Jurkat, Clone E6-1 (cell line): ENCODE results near the gene MTTP.

Source experiments
- DNase-seq: peaks from one replicate; pipeline ENCODE4 v3.0.0-alpha.2; 2011; ENCODE audit warnings: low read depth, low spot score
- H3K4me3 ChIP-seq: 2 replicates; pipeline ENCODE4 v1.5.1; 2011; ENCODE audit warnings: mild to moderate bottlenecking, low read length, control low read depth, moderate library complexity

The MTTP gene

GRCh38 chr4:99655308-99656081 lies 80.9 kb downstream of the MTTP start:
- DNase-seq: no peak
- H3K4me3 ChIP-seq: no peak overlapping the region

DNA sequence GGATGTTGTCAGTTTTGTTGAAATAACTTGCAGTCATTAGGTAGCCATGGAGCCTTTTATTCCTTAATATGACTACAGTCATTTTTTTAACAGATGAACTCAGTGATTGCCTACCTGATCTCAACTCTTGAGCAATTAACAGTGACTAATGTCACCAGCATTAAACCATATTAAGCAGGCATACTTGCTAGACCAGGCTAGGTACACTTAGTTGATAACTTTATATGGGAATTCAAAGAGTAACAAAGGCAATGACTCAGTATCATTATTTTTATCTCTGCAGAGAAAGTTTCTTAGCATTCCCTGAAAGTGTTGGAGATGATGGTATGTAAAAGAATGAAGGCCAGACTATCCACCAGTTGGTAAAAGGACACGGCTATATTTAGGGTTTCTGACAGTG lies 83.2 kb downstream of the MTTP start, which contains the start of gene C4orf54:
Gene C4orf54, minus strand, starts transcription at position 31 of the 400 bp plus-strand sequence. CDS start 3,180 bp downstream, outside the sequence.
- H3K4me3 ChIP-seq: no peak within 1 kb of the TSS
- no peak for DNase-seq

DNA sequence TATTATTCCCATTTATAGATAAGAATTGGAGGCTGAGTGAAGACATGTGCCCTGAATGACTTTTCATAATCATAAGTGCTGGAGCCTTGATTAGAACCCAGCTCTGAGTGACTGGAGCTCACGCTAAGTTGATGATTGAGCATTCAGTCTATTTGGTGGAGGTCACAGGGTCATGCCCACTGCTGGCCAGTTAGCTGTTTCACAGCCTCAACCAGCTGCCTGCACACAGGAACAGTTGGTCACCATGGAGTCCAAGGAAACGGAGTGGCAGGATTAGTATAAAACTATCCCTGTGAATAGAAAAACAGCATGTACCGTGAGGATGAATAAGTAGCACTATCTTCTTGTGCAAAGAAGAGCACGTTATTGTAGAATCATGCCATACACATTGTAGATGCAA lies 84.0 kb downstream of the MTTP start:
- DNase-seq: no peak
- no peak overlapping the region for H3K4me3 ChIP-seq

DNA sequence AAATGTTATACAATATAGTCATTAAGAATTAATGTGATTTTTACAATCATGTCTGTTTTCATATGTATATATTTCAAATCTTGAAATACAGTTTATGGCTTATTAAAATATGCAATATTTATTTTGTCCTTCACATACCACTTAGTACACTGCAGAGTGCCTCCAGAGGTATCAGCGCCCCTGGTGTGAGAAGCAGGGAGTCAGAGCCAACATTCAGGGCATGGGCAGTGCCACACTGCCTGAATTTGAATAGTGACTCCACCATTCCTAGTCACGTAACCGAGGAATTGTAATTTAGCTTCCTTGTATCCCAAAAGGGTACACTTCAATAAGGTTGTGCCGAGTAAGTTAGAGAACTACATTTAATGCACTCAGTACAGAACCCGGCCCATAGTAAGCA lies 87.3 kb downstream of the MTTP start:
- no peak for DNase-seq

DNA sequence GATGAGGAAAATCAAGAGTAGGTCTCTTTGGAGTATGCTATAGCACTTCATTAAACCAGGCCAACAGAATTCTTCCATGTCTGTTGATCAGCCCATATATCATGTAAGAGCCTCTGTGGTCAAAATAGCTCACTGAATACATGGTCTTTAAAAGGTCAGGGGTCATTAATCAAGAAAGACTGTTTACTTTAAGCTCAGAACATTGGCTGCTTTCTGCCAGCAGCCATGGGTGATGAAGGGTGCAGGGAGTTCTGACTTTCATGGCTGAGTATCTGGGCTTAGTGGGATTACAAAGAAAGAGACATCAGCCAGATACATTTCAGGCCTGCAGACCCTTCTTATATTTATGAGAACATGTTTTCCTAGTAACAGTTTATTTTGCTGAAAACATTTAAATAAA lies 90.1 kb downstream of the MTTP start:
- H3K4me3 ChIP-seq: no peak overlapping the region
- DNase-seq: no peak

More for the DNA sequence above, 87.3 kb downstream of the MTTP start:
- H3K4me3 ChIP-seq: no peak overlapping the region

GRCh38 chr4:99665983-99666382 lies 91.4 kb downstream of the MTTP start:
- DNase-seq: no peak
- H3K4me3 ChIP-seq: no peak overlapping the region

- no peak for DNase-seq
- H3K4me3 ChIP-seq: no peak overlapping the region
Measured at GRCh38 chr4:99668472-99668871, 93.8 kb downstream of the MTTP start.

DNA sequence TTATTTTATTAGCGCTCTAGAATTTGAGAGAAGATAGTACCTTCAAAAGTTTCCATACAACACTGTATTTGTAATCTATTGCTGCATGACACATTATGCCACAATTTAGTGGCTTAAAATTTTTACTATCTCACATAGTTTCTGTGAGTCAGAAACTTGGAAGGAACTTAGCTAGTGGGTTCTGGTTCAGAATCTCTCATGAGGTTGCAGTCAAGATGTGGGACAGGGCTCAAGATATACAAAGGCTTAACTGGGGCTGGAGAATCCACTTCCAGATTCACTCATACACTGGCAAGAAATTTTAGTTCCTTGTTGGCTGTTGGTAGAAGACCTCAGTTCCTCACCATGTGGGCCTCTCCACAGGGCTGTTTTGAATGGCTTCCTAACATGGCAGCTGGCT lies 94.5 kb downstream of the MTTP start:
- no peak for DNase-seq
- no peak overlapping the region for H3K4me3 ChIP-seq

DNA sequence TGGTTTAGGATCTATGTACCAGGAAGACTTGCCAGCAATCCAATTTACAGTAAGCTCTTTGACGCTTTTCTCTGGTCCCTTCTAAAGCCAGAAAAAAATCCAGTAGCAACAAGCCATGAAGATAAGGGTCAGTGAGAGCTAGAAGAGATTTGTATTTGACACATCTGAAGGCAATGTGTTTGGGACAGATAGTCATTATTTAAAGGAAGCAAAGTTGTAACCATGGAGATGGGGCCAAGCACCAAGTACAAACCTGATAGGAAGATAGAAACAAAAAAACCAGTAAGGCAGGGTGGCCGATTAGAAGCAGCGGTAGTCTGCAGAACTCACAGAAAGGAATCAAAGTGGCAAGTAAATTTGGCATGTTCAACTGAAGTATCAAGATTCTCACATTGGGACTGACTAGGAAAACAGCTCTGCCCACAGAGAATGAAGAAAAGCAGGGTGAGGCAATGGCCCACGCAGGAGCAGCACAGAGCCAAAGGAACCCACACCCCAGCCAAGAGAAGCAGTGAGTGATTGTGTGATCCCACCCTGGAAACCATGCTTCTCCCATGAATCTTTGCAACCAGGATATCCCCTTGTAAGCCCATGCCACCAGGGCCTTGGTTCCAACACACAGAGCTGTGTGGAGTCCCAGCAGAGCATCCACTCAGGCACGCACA lies 95.9 kb downstream of the MTTP start:
- DNase-seq: no peak

More for the DNA sequence above, 95.9 kb downstream of the MTTP start:
- H3K4me3 ChIP-seq: no peak overlapping the region
